Stimulated activated CD8-positive, alpha-beta memory T cell treated with anti-CD3 and anti-CD28 coated beads, Interleukin-2, amount 100 ng/mL, for 1 hour (primary cell): ENCODE data around the gene UBQLN2.
"Not testable (repeated sequence)": the region's sequence is repeated elsewhere in the genome, so short reads cannot be mapped to it uniquely, and the experiment has no call there.

Source experiments
- DNase-seq, 2 donors: peaks; one replicate each; pipeline ENCODE4 v3.0.0-alpha.2; 2020; ENCODE audit warnings: low read depth in 2 of 2

The UBQLN2 gene

GRCh38 chrX:56563231-56564161 lies at the start of gene UBQLN2:
UBQLN2 (plus strand) TSS chrX:56563627; CDS start chrX:56563874, 247 bp downstream.
- peak; percentile 47 to 65 for DNase-seq

GRCh38 chrX:56519642-56520041 lies 43.8 kb upstream of the UBQLN2 start:
- DNase-seq, result no peak

GRCh38 chrX:56529482-56530007 lies 33.9 kb upstream of the UBQLN2 start:
- not testable (repeated sequence) for DNase-seq

- DNase-seq, result no peak
Measured at GRCh38 chrX:56530011-56530410, 33.4 kb upstream of the UBQLN2 start.

GRCh38 chrX:56550667-56551066 lies 12.8 kb upstream of the UBQLN2 start:
- DNase-seq, result no peak

GRCh38 chrX:56554870-56555269 lies 8.6 kb upstream of the UBQLN2 start:
- no peak for DNase-seq

DNA sequence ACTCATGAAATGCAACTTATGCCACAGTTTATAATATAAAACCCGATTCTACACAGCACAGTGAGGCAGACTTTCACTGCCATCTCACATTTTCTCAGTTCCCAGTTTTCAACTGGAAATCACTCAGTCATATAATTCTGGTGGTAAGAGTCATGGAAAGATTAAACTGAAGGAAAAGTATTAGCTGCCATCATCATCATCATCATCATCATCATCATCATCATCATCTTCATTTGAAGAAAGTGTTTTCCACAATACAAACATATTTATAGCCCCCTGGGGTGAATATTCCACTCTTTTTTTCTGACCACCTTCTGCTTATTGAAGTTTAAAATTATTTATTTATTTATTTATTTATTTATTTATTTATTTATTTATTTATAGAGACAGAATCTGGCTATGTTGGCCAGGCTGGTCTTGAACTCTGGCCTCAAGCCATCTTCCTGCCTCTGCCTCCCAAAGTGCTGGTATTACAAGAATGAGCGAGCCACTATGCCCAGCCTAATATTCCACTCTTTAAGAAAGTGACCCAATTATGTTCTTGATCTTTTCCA lies 6.0 kb upstream of the UBQLN2 start:
- DNase-seq, result no peak

- no peak for DNase-seq
Measured at GRCh38 chrX:56564164-56564885, 898 bp downstream of the UBQLN2 start.

- no peak for DNase-seq
Measured at GRCh38 chrX:56564921-56565840, 1.8 kb downstream of the UBQLN2 start.

- DNase-seq, result no peak
Measured at GRCh38 chrX:56569378-56570057, 6.1 kb downstream of the UBQLN2 start.

GRCh38 chrX:56572975-56573374 lies 9.5 kb downstream of the UBQLN2 start:
- no peak for DNase-seq

- no peak for DNase-seq
Measured at GRCh38 chrX:56574861-56575260, 11.4 kb downstream of the UBQLN2 start.

- no peak for DNase-seq
Measured at GRCh38 chrX:56576721-56577120, 13.3 kb downstream of the UBQLN2 start.

GRCh38 chrX:56588397-56589188 lies 25.2 kb downstream of the UBQLN2 start:
- DNase-seq, result no peak

- DNase-seq, result not testable (repeated sequence)
Measured at GRCh38 chrX:56591830-56592229, 28.4 kb downstream of the UBQLN2 start.

GRCh38 chrX:56600141-56600540 lies 36.7 kb downstream of the UBQLN2 start:
- no peak for DNase-seq

- DNase-seq, result no peak
Measured at GRCh38 chrX:56600987-56601386, 37.6 kb downstream of the UBQLN2 start.

GRCh38 chrX:56615282-56615681 lies 51.9 kb downstream of the UBQLN2 start:
- DNase-seq, result no peak
